Fibroblast of lung (primary cell): ENCODE data around the gene EXOSC1.

ENCODE experiments used
- EZH2 ChIP-seq: IDR thresholded peaks from 2 replicates; pipeline ENCODE4 v1.5.1; 2012; ENCODE audit warnings: low read length, control low read depth, mild to moderate bottlenecking; ENCODE audit errors: missing control alignments
- TF ChIP-seq, protein P1 (sequence below), 2 donors: IDR thresholded peaks in 1 of 2; conservative IDR thresholded peaks in 1 of 2; 1 replicate in 1 of 2; 2 replicates in 1 of 2; pipeline ENCODE4 v1.5.1; 2011 to 2012; ENCODE audit warnings: low read length in 2 of 2, control low read depth in 1 of 2, inconsistent platforms in 1 of 2, low read depth in 1 of 2, mild to moderate bottlenecking in 1 of 2

DNA sequence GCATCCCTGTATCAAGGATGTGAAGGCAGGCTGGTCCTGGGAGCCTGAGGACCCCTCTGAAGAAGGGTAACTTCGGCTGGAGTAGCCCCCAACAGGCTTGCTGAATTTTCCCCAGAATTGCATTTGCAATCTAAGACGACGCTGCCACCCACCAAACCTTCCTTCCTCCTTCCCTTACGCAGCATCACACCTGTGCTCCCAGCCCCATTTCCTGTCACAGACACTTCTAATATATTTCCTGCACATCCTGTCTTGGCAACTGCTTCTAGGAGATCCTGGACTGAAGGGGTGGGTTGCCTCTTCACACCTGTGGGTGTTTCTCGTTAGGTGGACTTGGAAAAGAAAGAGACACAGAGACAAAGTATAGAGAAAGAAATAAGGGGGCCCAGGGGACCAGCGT, 29.2 kb downstream of the EXOSC1 start:
- TF ChIP-seq, protein P1, sequence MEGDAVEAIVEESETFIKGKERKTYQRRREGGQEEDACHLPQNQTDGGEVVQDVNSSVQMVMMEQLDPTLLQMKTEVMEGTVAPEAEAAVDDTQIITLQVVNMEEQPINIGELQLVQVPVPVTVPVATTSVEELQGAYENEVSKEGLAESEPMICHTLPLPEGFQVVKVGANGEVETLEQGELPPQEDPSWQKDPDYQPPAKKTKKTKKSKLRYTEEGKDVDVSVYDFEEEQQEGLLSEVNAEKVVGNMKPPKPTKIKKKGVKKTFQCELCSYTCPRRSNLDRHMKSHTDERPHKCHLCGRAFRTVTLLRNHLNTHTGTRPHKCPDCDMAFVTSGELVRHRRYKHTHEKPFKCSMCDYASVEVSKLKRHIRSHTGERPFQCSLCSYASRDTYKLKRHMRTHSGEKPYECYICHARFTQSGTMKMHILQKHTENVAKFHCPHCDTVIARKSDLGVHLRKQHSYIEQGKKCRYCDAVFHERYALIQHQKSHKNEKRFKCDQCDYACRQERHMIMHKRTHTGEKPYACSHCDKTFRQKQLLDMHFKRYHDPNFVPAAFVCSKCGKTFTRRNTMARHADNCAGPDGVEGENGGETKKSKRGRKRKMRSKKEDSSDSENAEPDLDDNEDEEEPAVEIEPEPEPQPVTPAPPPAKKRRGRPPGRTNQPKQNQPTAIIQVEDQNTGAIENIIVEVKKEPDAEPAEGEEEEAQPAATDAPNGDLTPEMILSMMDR (conservative IDR thresholded peaks at IDR 0.05 in 1 of 2, IDR thresholded peaks at IDR 0.05 in 1 of 2; ENCODE audit: low read depth in 1 of 2, low read length in 2 of 2), result no peak
- no peak for TF ChIP-seq EZH2
